ENCODE results near the gene VEPH1. TPM values are rescaled to one million over a fixed set of nuclear protein-coding genes. Genes with fewer than 3 reads are reported as not detected.

The VEPH1 gene
- total RNA-seq, 1 experiment from 2014 or later = 7.7 TPM

GRCh38 chr3:157387708-157388435 is 115.3 kb downstream of the VEPH1 start:
- Histone ChIP-seq H4K5ac (ENCODE audit: insufficient read length, low read depth, low read length) (no peak overlapping the region), H4K91ac (ENCODE audit: insufficient read length, low read depth, low read length) (no peak overlapping the region), H2AK5ac (ENCODE audit: insufficient read length, low read length) (no peak overlapping the region), H3K79me2 (ENCODE audit: insufficient read depth, low read length) (no peaks in the 10 kb centered on the region), H3K56ac (ENCODE audit: insufficient read length, low read depth, low read length) (no peak overlapping the region), H3K27me3 (ENCODE audit: insufficient read depth, low read length) (no peaks in the 10 kb centered on the region), H2BK20ac (ENCODE audit: low read depth, low read length, poor library complexity, severe bottlenecking) (no peak overlapping the region), H4K8ac (replicated peaks; ENCODE audit: insufficient read length, low read depth, low read length) (no peak overlapping the region), H3K4me2 (ENCODE audit: insufficient read depth, insufficient read length, low read length) (no peak overlapping the region), H3K4me1 (ENCODE audit: insufficient read depth, low read length) (no peaks in the 10 kb centered on the region), H2BK12ac (ENCODE audit: insufficient read length, low read depth, low read length) (no peak overlapping the region), H3K18ac (ENCODE audit: insufficient read length, low read depth, low read length) (no peak overlapping the region), H3K23ac (ENCODE audit: insufficient read length, low read depth, low read length) (no peak overlapping the region), H3K23me2 (ENCODE audit: insufficient read length, low read depth, low read length, poor library complexity, severe bottlenecking) (no peaks in the 10 kb centered on the region), H2BK15ac (ENCODE audit: low read depth, low read length) (no peak overlapping the region), H2BK5ac (ENCODE audit: insufficient read length, low read length) (no peak overlapping the region), H3K27ac (ENCODE audit: insufficient read length, low read depth, low read length) (no peak overlapping the region), H3K14ac (ENCODE audit: insufficient read depth, low read length) (no peak overlapping the region), H3K4ac (ENCODE audit: low read depth, low read length) (no peak overlapping the region), H2BK120ac (ENCODE audit: low read depth, low read length, poor library complexity, severe bottlenecking) (no peak overlapping the region), H3T11ph (ENCODE audit: low read length) (no peak overlapping the region), H2AFZ (ENCODE audit: low read length) (no peak overlapping the region), H3K79me1 (ENCODE audit: insufficient read depth, low read depth, low read length, poor library complexity, severe bottlenecking) (no peaks in the 10 kb centered on the region), H4K20me1 (ENCODE audit: control insufficient read depth, insufficient read depth, insufficient read length) (no peaks in the 10 kb centered on the region), H3K9me3 (ENCODE audit: control insufficient read depth, low read depth, low read length) (no peaks in the 10 kb centered on the region), H3K9ac (ENCODE audit: extremely low read depth, insufficient read length, low read length) (no peak overlapping the region)
- no CpG with 5 or more reads among the region's 3 CpGs for WGBS (ENCODE audit: extremely low coverage, insufficient read length, low lambda C conversion rate)
- Mint-ChIP-seq H3K9me3 (peaks cover 0 to 6% of the 10 kb centered on the region in 2 experiments; a peak in 2 of 5 replicates), H3K36me3 (ENCODE audit: insufficient read depth in 1 of 3, low read depth in 3 of 3) (0 out of 7 replicates have a peak, but pooled peaks cover 0 to 5% (median 2%) of the 10 kb centered on the region in 3 experiments), H3K4me1 (peaks cover 4 to 7% of the 10 kb centered on the region in 2 experiments; a peak in 2 of 4 replicates), H3K27ac (no peak overlapping the region), H3K4me3 (no peak overlapping the region), H3K27me3 (ENCODE audit: low read depth) (no peaks in the 10 kb centered on the region)
- no peak for TF ChIP-seq CTCF (conservative IDR thresholded peaks at IDR 0.05)
- DNase-seq = no peak
